Measurements from ENCODE around the gene ALPI. TPM values are rescaled to one million over a fixed set of nuclear protein-coding genes. Genes with fewer than 3 reads are reported as not detected.

ALPI gene
- total RNA-seq, 2 donors from 2014 or later, result not detected

- no peaks in the 10 kb centered on the region for H3K4me1 ChIP-seq (replicated peaks)
- no peak overlapping the region for H3K4me3 ChIP-seq
- no peak overlapping the region for H3K27ac ChIP-seq
- no peak for TF ChIP-seq CTCF (IDR thresholded peaks at IDR 0.05)
- no peak for TF ChIP-seq POLR2A (IDR thresholded peaks at IDR 0.05)
- no peak for TF ChIP-seq POLR2AphosphoS5 (IDR thresholded peaks at IDR 0.05)
- no peaks in the 10 kb centered on the region for H3K36me3 ChIP-seq
- 67% methylated on average over 9 of the region's 9 CpGs for WGBS
- H3K9me3 ChIP-seq, result no peaks in the 10 kb centered on the region
- no peaks in the 10 kb centered on the region for H3K27me3 ChIP-seq (replicated peaks; ENCODE audit: insufficient read depth)
- intact Hi-C loops (cut with DNase I), result no loop called here
- DNase-seq (ENCODE audit: low spot score), result no peak
Observed at GRCh38 chr2:232434091-232434490, 21.9 kb upstream of the ALPI start.

- Histone ChIP-seq H3K36me3 (no peaks in the 10 kb centered on the region), H3K9me3 (no peaks in the 10 kb centered on the region), H3K27me3 (replicated peaks; ENCODE audit: insufficient read depth) (no peaks in the 10 kb centered on the region), H3K4me3 (no peak overlapping the region), H3K27ac (no peak overlapping the region), H3K4me1 (replicated peaks) (no peaks in the 10 kb centered on the region)
- no peak for DNase-seq (ENCODE audit: low spot score)
- no peak for TF ChIP-seq POLR2A (IDR thresholded peaks at IDR 0.05)
- intact Hi-C loops (cut with DNase I), result loop anchor here (5.0 kb wide), 1 partner anchor 527 kb away; no protein-coding TSS in a partner anchor
- WGBS, result 88% methylated on average over 11 of the region's 12 CpGs
Observed at GRCh38 chr2:232434563-232435374, 21.2 kb upstream of the ALPI start.

DNA sequence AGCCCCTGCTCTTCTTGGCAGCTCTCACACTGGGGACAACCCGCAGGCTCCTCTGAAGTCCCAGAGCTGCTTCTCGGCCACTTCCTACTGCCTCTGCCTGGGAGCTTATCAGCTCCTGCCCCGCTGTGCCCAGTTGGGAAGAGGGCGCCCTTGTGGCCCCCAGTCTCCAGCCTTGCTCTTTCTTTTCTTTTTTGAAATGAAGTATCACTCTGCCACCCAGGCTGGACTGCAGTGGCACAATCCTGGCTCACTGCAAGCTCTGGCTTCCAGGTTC is 20.6 kb upstream of the ALPI start:
- no peaks in the 10 kb centered on the region for H3K9me3 ChIP-seq
- no peaks in the 10 kb centered on the region for H3K4me1 ChIP-seq (replicated peaks)
- H3K27me3 ChIP-seq (replicated peaks; ENCODE audit: insufficient read depth), result no peaks in the 10 kb centered on the region
- H3K27ac ChIP-seq, result no peak overlapping the region
- no peaks in the 10 kb centered on the region for H3K36me3 ChIP-seq
- 98% methylated on average over 4 of the region's 4 CpGs for WGBS
- DNase-seq (ENCODE audit: low spot score), result no peak
- intact Hi-C loops (cut with DNase I), result loop anchor here (5.0 kb wide), 1 partner anchor 528 kb away; no protein-coding TSS in a partner anchor
- H3K4me3 ChIP-seq, result no peak overlapping the region
- TF ChIP-seq POLR2AphosphoS5 (IDR thresholded peaks at IDR 0.05), result no peak
- no peak for TF ChIP-seq POLR2A (IDR thresholded peaks at IDR 0.05)
- TF ChIP-seq CTCF (IDR thresholded peaks at IDR 0.05), result no peak

GRCh38 chr2:232435805-232436204 is 20.1 kb upstream of the ALPI start:
- intact Hi-C loops (cut with DNase I), result loop anchor here (5.0 kb wide), 1 partner anchor 529 kb away; no protein-coding TSS in a partner anchor
- no peak for DNase-seq (ENCODE audit: low spot score)
- Histone ChIP-seq H3K4me3 (no peak overlapping the region), H3K27me3 (replicated peaks; ENCODE audit: insufficient read depth) (no peaks in the 10 kb centered on the region), H3K36me3 (no peaks in the 10 kb centered on the region), H3K9me3 (no peaks in the 10 kb centered on the region), H3K27ac (no peak overlapping the region), H3K4me1 (replicated peaks) (no peaks in the 10 kb centered on the region)
- WGBS, result 89% methylated on average over 7 of the region's 7 CpGs
- TF ChIP-seq CTCF (IDR thresholded peaks at IDR 0.05) (no peak), POLR2AphosphoS5 (IDR thresholded peaks at IDR 0.05) (no peak), POLR2A (IDR thresholded peaks at IDR 0.05) (no peak)

DNA sequence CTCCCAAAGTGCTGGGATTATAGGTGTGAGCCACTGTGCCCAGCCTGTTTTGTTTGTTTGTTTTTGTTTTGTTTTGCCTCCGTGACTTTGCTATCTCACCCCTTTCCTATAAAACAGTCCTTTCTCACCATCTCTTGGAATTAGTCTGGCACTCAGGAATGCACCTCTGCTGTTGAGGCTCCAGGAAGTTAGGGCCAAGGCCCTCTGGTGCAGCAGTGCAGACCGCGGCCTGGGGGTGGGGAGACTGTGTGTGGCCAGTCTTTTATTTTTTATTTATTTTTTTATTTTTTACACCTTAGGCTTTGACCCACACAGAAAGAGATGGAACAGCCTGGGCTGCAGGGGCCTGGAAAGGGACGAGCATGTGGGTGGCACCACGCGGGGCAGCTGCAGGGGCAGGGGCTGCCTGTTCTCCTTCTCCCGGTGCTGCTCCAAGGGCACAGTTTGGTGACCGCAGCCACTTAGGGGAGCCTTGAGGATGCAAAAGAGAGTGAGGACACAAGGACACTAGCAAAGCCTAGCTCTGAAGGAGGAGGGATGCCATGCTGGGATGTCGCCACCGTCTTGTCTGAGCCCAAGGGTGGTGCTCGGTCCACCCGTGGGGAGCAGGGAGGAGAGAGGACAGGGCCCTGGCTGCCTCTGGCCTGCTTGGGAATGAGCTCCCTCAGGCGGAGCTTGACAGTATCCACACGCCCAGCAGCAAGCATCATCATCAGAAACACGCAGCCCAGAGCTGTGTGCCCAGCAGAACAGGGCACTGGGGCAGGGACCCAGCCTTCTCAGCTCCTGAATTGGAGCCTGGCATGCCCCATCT is 19.4 kb upstream of the ALPI start:
- no peak overlapping the region for H3K4me3 ChIP-seq
- TF ChIP-seq POLR2A (IDR thresholded peaks at IDR 0.05), result no peak
- TF ChIP-seq POLR2AphosphoS5 (IDR thresholded peaks at IDR 0.05), result no peak
- DNase-seq (ENCODE audit: low spot score), result no peak
- H3K4me1 ChIP-seq (replicated peaks), result no peaks in the 10 kb centered on the region
- no peaks in the 10 kb centered on the region for H3K9me3 ChIP-seq
- H3K27ac ChIP-seq, result no peak overlapping the region
- 85% methylated on average over 13 of the region's 15 CpGs for WGBS
- H3K27me3 ChIP-seq (replicated peaks; ENCODE audit: insufficient read depth), result no peaks in the 10 kb centered on the region
- intact Hi-C loops (cut with DNase I), result loop anchor here (5.0 kb wide), 1 partner anchor 529 kb away; no protein-coding TSS in a partner anchor
- no peaks in the 10 kb centered on the region for H3K36me3 ChIP-seq

Data from prostate gland (tissue), 2 donors.